Endodermal cell (in vitro differentiated cells): ENCODE data around the gene KIAA2012. TPM values are rescaled to one million over a fixed set of nuclear protein-coding genes. Genes with fewer than 3 reads are reported as not detected.

Source experiments
- DNase-seq: peaks from one replicate; pipeline ENCODE4 v3.0.0-alpha.2; 2017
- H3K27ac ChIP-seq: 2 replicates; pipeline ENCODE4 v1.5.1; 2013; ENCODE audit warnings: mild to moderate bottlenecking, low read depth, low read length, moderate library complexity
- H3K27me3 ChIP-seq: 2 replicates; pipeline ENCODE4 v1.6.1; 2013; ENCODE audit warnings: mild to moderate bottlenecking, low read length, moderate library complexity; ENCODE audit not compliant: insufficient read depth, control insufficient read depth, poor library complexity, severe bottlenecking
- H3K36me3 ChIP-seq: 2 replicates; pipeline ENCODE4 v1.7.0; 2013; ENCODE audit warnings: mild to moderate bottlenecking, low read length, moderate library complexity; ENCODE audit not compliant: control insufficient read depth, insufficient read depth
- H3K4me1 ChIP-seq: one replicate; pipeline ENCODE4 v1.7.0; 2013; ENCODE audit warnings: low read length; ENCODE audit not compliant: control insufficient read depth, insufficient read depth
- H3K4me3 ChIP-seq: 2 replicates; pipeline ENCODE4 v1.5.1; 2013; ENCODE audit warnings: mild to moderate bottlenecking, low read length, moderate library complexity
- H3K9ac ChIP-seq: 2 replicates; pipeline ENCODE4 v1.6.1; 2013; ENCODE audit warnings: mild to moderate bottlenecking, low read length, moderate library complexity; ENCODE audit not compliant: poor library complexity, severe bottlenecking; ENCODE audit errors: extremely low read depth
- H3K9me3 ChIP-seq: 2 replicates; pipeline ENCODE4 v1.6.1; 2013; ENCODE audit warnings: mild to moderate bottlenecking, low read length, moderate library complexity; ENCODE audit not compliant: control insufficient read depth
- H3K27ac Mint-ChIP-seq: 2 replicates; pipeline ENCODE4 v1.8.0; 2020; ENCODE audit warnings: mixed read lengths
- H3K27me3 Mint-ChIP-seq: 2 replicates; pipeline ENCODE4 v1.8.0; 2021; ENCODE audit warnings: mild to moderate bottlenecking, mixed read lengths; ENCODE audit not compliant: insufficient read depth
- H3K36me3 Mint-ChIP-seq: 2 replicates; pipeline ENCODE4 v1.8.0; 2020; ENCODE audit warnings: low read depth, mixed read lengths
- H3K4me1 Mint-ChIP-seq: 2 replicates; pipeline ENCODE4 v1.8.0; 2020; ENCODE audit warnings: mixed read lengths
- H3K4me3 Mint-ChIP-seq: 2 replicates; pipeline ENCODE4 v1.8.0; 2020; ENCODE audit warnings: mild to moderate bottlenecking, moderate library complexity, mixed read lengths
- H3K9me3 Mint-ChIP-seq: 2 replicates; pipeline ENCODE4 v1.8.0; 2020; ENCODE audit warnings: mild to moderate bottlenecking, mixed read lengths
- WGBS, 2 experiments: methylation state at CpG; one replicate each; pipeline versions ENCODE4 v1.1.5 to v1.1.7; 2013; ENCODE audit warnings: missing lambda C conversion rate in 2 of 2, mixed read lengths in 1 of 2; ENCODE audit not compliant: insufficient coverage in 1 of 2, insufficient read length in 1 of 2; 5-methylcytosine and 5-hydroxymethylcytosine counted together
- total RNA-seq, 2 donors: library from RNA; stranded (reverse); fragmentation: NEBNext Ultra II Directional in 1 of 2; extraction: Animal tissue kit (Norgen Biotek cat#: 25700) in 1 of 2; gene quantifications; 2 replicates in 1 of 2; 3 replicates in 1 of 2; pipeline ENCODE4 v1.2.1, GENCODE V29; 2021
- TF ChIP-seq, protein P1 (sequence below): fragments of 200-600 bp; sonication (generic); conservative IDR thresholded peaks from 2 replicates; pipeline ENCODE4 v1.5.0; 2021; ENCODE audit warnings: antibody characterized with exemption, mild to moderate bottlenecking

KIAA2012 gene
- total RNA-seq, 2 donors from 2014 or later, result 0.62 to 1.0 TPM

DNA sequence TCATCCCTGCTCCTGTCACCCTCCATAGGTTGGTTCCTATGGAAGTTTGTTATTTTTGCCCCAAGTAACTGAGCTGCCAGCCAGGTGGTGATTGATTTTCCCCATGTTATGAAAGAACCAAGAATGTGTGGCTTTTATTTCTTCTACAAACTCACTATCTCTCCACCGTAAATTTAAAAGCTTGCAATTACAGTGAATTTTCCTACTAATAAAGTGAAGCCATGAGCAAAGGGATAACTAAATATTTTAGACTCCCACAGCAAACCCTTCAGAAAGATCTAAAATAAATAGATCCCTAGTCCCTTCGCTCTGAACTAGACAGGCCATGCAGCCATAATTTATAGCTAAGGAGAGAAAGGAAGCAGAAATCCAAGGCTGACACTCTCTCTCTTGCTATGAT lies 6.2 kb upstream of the KIAA2012 start:
- no peak for DNase-seq
- no peaks in the 10 kb centered on the region for H3K36me3 Mint-ChIP-seq
- Histone ChIP-seq H3K4me3 (no peak overlapping the region), H3K4me1 (peaks cover 4% of the 10 kb centered on the region), H3K9ac (no peak overlapping the region), H3K36me3 (no peaks in the 10 kb centered on the region), H3K27ac (peak overlapping the region; percentile 36), H3K9me3 (no peaks in the 10 kb centered on the region), H3K27me3 (no peaks in the 10 kb centered on the region)
- TF ChIP-seq, protein P1, sequence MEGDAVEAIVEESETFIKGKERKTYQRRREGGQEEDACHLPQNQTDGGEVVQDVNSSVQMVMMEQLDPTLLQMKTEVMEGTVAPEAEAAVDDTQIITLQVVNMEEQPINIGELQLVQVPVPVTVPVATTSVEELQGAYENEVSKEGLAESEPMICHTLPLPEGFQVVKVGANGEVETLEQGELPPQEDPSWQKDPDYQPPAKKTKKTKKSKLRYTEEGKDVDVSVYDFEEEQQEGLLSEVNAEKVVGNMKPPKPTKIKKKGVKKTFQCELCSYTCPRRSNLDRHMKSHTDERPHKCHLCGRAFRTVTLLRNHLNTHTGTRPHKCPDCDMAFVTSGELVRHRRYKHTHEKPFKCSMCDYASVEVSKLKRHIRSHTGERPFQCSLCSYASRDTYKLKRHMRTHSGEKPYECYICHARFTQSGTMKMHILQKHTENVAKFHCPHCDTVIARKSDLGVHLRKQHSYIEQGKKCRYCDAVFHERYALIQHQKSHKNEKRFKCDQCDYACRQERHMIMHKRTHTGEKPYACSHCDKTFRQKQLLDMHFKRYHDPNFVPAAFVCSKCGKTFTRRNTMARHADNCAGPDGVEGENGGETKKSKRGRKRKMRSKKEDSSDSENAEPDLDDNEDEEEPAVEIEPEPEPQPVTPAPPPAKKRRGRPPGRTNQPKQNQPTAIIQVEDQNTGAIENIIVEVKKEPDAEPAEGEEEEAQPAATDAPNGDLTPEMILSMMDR, result no peak
- H3K4me3 Mint-ChIP-seq, result no peak overlapping the region
- peaks cover 14% of the 10 kb centered on the region for H3K4me1 Mint-ChIP-seq
- WGBS, 2 experiments, result 89 to 100% methylated on average over 1 to 2 of the region's 2 CpGs
- H3K27ac Mint-ChIP-seq, result no peak overlapping the region
- H3K27me3 Mint-ChIP-seq, result peaks cover 1% of the 10 kb centered on the region
- no peaks in the 10 kb centered on the region for H3K9me3 Mint-ChIP-seq

DNA sequence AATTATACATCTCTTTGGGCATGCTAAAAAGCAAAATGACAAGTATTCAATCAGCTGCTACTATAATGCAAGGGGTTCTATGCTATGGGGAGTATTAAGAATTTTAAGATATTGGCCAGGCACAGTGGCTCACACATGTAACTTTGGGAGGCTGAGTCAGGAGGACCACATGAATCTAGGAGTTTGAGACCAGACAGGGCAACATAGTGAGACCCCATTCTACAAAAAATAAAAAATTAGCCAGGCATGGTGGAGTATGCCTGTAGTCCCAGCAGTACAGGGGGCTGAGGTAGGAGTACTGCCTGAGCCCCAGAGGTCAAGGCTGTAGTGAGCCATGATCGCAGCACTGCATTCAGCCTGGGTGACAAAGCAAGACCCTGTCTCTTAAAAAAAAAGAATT lies 5.5 kb upstream of the KIAA2012 start:
- Histone ChIP-seq H3K9ac (no peak overlapping the region), H3K4me1 (peaks cover 4% of the 10 kb centered on the region), H3K4me3 (no peak overlapping the region), H3K27ac (no peak overlapping the region), H3K9me3 (no peaks in the 10 kb centered on the region), H3K27me3 (no peaks in the 10 kb centered on the region), H3K36me3 (no peaks in the 10 kb centered on the region)
- peaks cover 20% of the 10 kb centered on the region for H3K4me1 Mint-ChIP-seq
- no peak overlapping the region for H3K27ac Mint-ChIP-seq
- DNase-seq, result no peak
- no peaks in the 10 kb centered on the region for H3K36me3 Mint-ChIP-seq
- no peaks in the 10 kb centered on the region for H3K9me3 Mint-ChIP-seq
- WGBS, 2 experiments, result 60 to 96% methylated on average over 1 of the region's 1 CpG
- TF ChIP-seq, protein P1, result no peak
- H3K4me3 Mint-ChIP-seq, result no peak overlapping the region
- peaks cover 1% of the 10 kb centered on the region for H3K27me3 Mint-ChIP-seq

DNA sequence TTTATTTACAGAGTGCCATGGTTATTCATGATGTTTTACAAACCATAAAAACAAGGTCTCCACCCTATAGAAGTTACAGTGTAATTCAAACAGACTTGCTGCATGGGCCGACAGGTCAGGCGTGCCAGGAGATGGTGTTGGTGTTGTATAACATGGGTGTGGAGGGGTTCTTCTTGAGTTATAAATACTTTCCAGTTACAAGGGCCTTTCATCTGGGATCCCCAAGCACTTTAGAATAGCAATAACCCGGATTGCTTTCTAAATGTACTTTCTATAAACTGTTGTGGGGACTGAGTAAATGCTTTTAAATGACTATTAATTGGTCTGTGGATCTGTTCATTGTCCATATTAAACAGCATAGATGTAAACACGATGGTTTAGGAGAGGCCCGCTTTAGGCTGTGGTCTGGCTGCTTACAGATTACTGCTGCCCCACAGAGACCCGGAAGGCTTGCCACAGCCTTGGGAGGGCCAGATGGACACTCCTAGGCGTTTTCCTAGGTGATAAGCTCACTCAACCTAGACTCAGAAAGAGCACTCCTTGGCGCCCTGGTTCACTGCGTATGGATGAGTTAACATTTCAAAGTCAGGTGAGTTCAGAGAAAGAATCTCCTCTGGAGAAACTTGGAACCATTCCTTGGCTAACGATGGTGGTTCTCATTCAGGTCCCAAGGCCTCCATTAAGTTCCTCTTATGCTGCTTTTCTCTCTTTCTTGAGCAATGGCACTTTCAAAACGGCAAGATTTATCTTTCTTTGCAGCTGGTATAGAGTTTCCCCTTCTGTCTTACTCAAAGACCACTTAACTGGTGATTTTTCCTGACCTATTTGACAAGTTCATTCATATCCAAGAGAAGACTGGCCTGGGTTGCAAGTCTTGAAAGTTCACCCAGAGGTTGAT lies 3.6 kb upstream of the KIAA2012 start:
- Mint-ChIP-seq H3K4me3 (no peak overlapping the region), H3K27me3 (peaks cover 1% of the 10 kb centered on the region), H3K4me1 (peaks cover 18% of the 10 kb centered on the region), H3K9me3 (no peaks in the 10 kb centered on the region), H3K36me3 (no peaks in the 10 kb centered on the region), H3K27ac (no peak overlapping the region)
- 94 to 99% methylated on average over 6 to 11 of the region's 11 CpGs for WGBS, 2 experiments
- Histone ChIP-seq H3K4me3 (no peak overlapping the region), H3K9me3 (no peaks in the 10 kb centered on the region), H3K4me1 (peaks cover 3% of the 10 kb centered on the region), H3K9ac (no peak overlapping the region), H3K27me3 (no peaks in the 10 kb centered on the region), H3K36me3 (no peaks in the 10 kb centered on the region), H3K27ac (no peak overlapping the region)
- TF ChIP-seq, protein P1, result no peak
- DNase-seq, result no peak
